ENCODE results near the gene PCP2.

GRCh38 chr19:7636317-7636690 is 2.8 kb upstream of the PCP2 start:
- TF ChIP-seq POLR2A (IDR thresholded peaks at IDR 0.05; ENCODE audit: low read depth, low read length) (no peak), POLR2AphosphoS5 (IDR thresholded peaks at IDR 0.05; ENCODE audit: low read depth, low read length) (no peak), TAF1 (IDR thresholded peaks at IDR 0.05; ENCODE audit: low read depth, low read length) (no peak)

Data from GM12891 (cell line).